ENCODE results near the gene TPD52L2.
"Not testable (repeated sequence)": the region's sequence is repeated elsewhere in the genome, so short reads cannot be mapped to it uniquely, and the experiment has no call there.

The TPD52L2 gene

DNA sequence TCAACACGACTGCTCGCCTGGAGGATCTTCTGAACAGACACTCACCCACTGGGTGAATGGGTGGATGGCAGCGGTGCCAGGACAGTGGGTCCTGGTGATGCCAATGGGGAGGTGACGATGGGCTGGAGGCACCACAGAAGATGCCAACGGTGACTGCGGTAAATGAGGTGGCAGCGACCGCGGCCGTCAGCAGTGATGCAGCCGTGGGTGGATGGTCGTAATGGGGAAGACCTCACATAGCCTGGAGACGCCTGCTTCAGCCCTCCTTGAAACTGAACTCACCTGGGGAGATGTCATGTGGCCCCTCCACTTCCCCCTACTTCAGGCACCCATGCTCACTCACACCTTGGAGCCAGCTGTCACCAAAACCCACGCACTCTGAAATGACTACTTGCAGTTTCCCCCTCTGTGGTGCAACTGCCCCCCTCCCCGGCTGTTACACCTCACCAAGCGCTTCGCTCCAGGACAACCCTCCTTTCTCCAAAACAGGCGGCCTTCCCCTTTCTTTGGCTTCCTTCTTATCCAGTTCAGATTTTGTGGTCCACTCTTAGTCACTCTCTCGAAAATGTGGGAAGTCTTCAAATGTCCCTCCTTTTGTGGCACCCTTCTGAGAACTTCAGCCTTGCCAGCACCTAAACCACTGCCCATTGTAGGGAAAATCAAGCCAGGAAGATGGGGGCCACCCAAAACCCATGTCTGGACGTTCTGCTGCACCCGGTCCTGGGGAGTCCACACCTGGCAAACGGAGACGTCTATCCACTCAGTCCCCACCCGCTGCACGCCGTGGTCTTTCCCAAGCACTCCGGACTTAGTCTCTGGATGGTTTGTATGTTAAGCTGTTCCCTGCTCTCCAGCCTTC lies 14.2 kb upstream of the TPD52L2 start:
- Histone ChIP-seq H2AK5ac (ENCODE audit: low read length) (no peak overlapping the region), H3K36me3 (ENCODE audit: control insufficient read depth, insufficient read depth, low read length) (no peaks in the 10 kb centered on the region), H2BK5ac (ENCODE audit: low read length) (no peak overlapping the region), H3K79me2 (ENCODE audit: control insufficient read depth, insufficient read depth, low read length) (no peaks in the 10 kb centered on the region), H2BK120ac (ENCODE audit: low read depth, low read length) (no peak overlapping the region), H3K4me2 (ENCODE audit: low read length) (no peak overlapping the region), H3K23ac (ENCODE audit: low read length) (no peak overlapping the region), H4K5ac (ENCODE audit: low read length) (no peak overlapping the region), H3K9ac (ENCODE audit: low read length) (no peak overlapping the region), H4K8ac (ENCODE audit: low read depth, low read length) (no peak overlapping the region), H3K4me3 (ENCODE audit: low read length) (no peak overlapping the region), H3K4me1 (ENCODE audit: control insufficient read depth, low read depth, low read length) (peaks cover 13% of the 10 kb centered on the region), H3K18ac (ENCODE audit: low read length) (no peak overlapping the region), H3K27ac (ENCODE audit: low read depth, low read length) (no peak overlapping the region), H3K27me3 (ENCODE audit: insufficient read depth, low read length, poor library complexity) (no peaks in the 10 kb centered on the region), H3K4ac (ENCODE audit: low read depth, low read length) (no peak overlapping the region), H3K79me1 (ENCODE audit: low read length) (no peaks in the 10 kb centered on the region), H3K56ac (ENCODE audit: low read length) (no peak overlapping the region), H2BK15ac (replicated peaks; ENCODE audit: low read depth) (no peak overlapping the region)
- DNase-seq: no peak
- WGBS (ENCODE audit: extremely low coverage, insufficient coverage, low lambda C conversion rate): no CpG with 5 or more reads among the region's 27 CpGs

- H3K27ac ChIP-seq (ENCODE audit: low read depth, low read length); H2BK120ac ChIP-seq (ENCODE audit: low read depth, low read length); H3K18ac ChIP-seq (ENCODE audit: low read length); H3K56ac ChIP-seq (ENCODE audit: low read length); H3K79me2 ChIP-seq (ENCODE audit: control insufficient read depth, insufficient read depth, low read length); H3K27me3 ChIP-seq (ENCODE audit: insufficient read depth, low read length, poor library complexity); H3K23ac ChIP-seq (ENCODE audit: low read length); H2BK15ac ChIP-seq (replicated peaks; ENCODE audit: low read depth); DNase-seq; H3K4me3 ChIP-seq (ENCODE audit: low read length); H3K36me3 ChIP-seq (ENCODE audit: control insufficient read depth, insufficient read depth, low read length); H3K4ac ChIP-seq (ENCODE audit: low read depth, low read length); H4K5ac ChIP-seq (ENCODE audit: low read length); H4K8ac ChIP-seq (ENCODE audit: low read depth, low read length); H2BK5ac ChIP-seq (ENCODE audit: low read length); H3K4me2 ChIP-seq (ENCODE audit: low read length); H3K9ac ChIP-seq (ENCODE audit: low read length); H2AK5ac ChIP-seq (ENCODE audit: low read length); H3K79me1 ChIP-seq (ENCODE audit: low read length): not testable (repeated sequence)
- peaks cover 13% of the 10 kb centered on the region for H3K4me1 ChIP-seq (ENCODE audit: control insufficient read depth, low read depth, low read length)
- no CpG with 5 or more reads among the region's 14 CpGs for WGBS (ENCODE audit: extremely low coverage, insufficient coverage, low lambda C conversion rate)
Measured at GRCh38 chr20:63851548-63851943, 13.5 kb upstream of the TPD52L2 start.

DNA sequence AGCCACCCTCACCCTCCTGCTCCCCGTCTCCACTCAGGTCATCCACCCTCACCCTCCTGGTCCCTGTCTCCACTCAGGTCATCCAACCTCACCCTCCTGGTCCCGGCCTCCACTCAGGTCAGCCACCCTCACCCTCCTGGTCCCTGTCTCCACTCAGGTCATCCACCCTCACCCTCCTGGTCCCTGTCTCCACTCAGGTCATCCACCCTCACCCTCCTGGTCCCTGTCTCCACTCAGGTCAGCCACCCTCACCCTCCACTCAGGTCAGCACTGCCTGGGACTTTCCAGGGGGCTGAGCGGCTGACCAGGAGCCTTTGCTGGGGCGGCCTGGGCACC lies 11.4 kb upstream of the TPD52L2 start:
- not testable (repeated sequence) for DNase-seq; H3K27ac ChIP-seq (ENCODE audit: low read depth, low read length); H3K27me3 ChIP-seq (ENCODE audit: insufficient read depth, low read length, poor library complexity); H3K79me2 ChIP-seq (ENCODE audit: control insufficient read depth, insufficient read depth, low read length); H3K4me3 ChIP-seq (ENCODE audit: low read length); H4K8ac ChIP-seq (ENCODE audit: low read depth, low read length); H3K4me2 ChIP-seq (ENCODE audit: low read length); H3K4me1 ChIP-seq (ENCODE audit: control insufficient read depth, low read depth, low read length); H3K79me1 ChIP-seq (ENCODE audit: low read length); H2BK15ac ChIP-seq (replicated peaks; ENCODE audit: low read depth); H3K23ac ChIP-seq (ENCODE audit: low read length); H2BK120ac ChIP-seq (ENCODE audit: low read depth, low read length); H3K36me3 ChIP-seq (ENCODE audit: control insufficient read depth, insufficient read depth, low read length); H4K5ac ChIP-seq (ENCODE audit: low read length)
- peak overlapping the region; percentile 85 for H2AK5ac ChIP-seq (ENCODE audit: low read length)
- WGBS (ENCODE audit: extremely low coverage, insufficient coverage, low lambda C conversion rate): no CpG with 5 or more reads among the region's 4 CpGs
- H2BK5ac ChIP-seq (ENCODE audit: low read length): peak overlapping the region; percentile 35
- peak overlapping the region; percentile 13 for H3K9ac ChIP-seq (ENCODE audit: low read length)
- peak overlapping the region; percentile 71 for H3K18ac ChIP-seq (ENCODE audit: low read length)
- H3K4ac ChIP-seq (ENCODE audit: low read depth, low read length): peak overlapping the region; percentile 66
- peak overlapping the region; percentile 89 for H3K56ac ChIP-seq (ENCODE audit: low read length)

GRCh38 chr20:63854069-63854765 lies 10.9 kb upstream of the TPD52L2 start:
- H3K4me1 ChIP-seq (ENCODE audit: control insufficient read depth, low read depth, low read length): peaks cover 5% of the 10 kb centered on the region
- no peak overlapping the region for H4K8ac ChIP-seq (ENCODE audit: low read depth, low read length)
- peak overlapping the region; percentile 15 for H2BK120ac ChIP-seq (ENCODE audit: low read depth, low read length)
- peak; percentile 37 for DNase-seq
- H2BK15ac ChIP-seq (replicated peaks; ENCODE audit: low read depth): no peak overlapping the region
- no peak overlapping the region for H4K5ac ChIP-seq (ENCODE audit: low read length)
- H2BK5ac ChIP-seq (ENCODE audit: low read length): peak overlapping the region; percentile 67
- peak overlapping the region; percentile 89 for H3K23ac ChIP-seq (ENCODE audit: low read length)
- no peak overlapping the region for H3K4me2 ChIP-seq (ENCODE audit: low read length)
- H3K9ac ChIP-seq (ENCODE audit: low read length): peak overlapping the region; percentile 74
- no peaks in the 10 kb centered on the region for H3K36me3 ChIP-seq (ENCODE audit: control insufficient read depth, insufficient read depth, low read length)
- H3K18ac ChIP-seq (ENCODE audit: low read length): peak overlapping the region; percentile 71
- peak overlapping the region; percentile 89 for H3K56ac ChIP-seq (ENCODE audit: low read length)
- peak overlapping the region; percentile 66 for H3K4ac ChIP-seq (ENCODE audit: low read depth, low read length)
- no peak overlapping the region for H3K4me3 ChIP-seq (ENCODE audit: low read length)
- H3K27ac ChIP-seq (ENCODE audit: low read depth, low read length): no peak overlapping the region
- H3K27me3 ChIP-seq (ENCODE audit: insufficient read depth, low read length, poor library complexity): no peaks in the 10 kb centered on the region
- no peaks in the 10 kb centered on the region for H3K79me2 ChIP-seq (ENCODE audit: control insufficient read depth, insufficient read depth, low read length)
- no peaks in the 10 kb centered on the region for H3K79me1 ChIP-seq (ENCODE audit: low read length)
- WGBS (ENCODE audit: extremely low coverage, insufficient coverage, low lambda C conversion rate): no CpG with 5 or more reads among the region's 17 CpGs
- H2AK5ac ChIP-seq (ENCODE audit: low read length): peak overlapping the region; percentile 94

DNA sequence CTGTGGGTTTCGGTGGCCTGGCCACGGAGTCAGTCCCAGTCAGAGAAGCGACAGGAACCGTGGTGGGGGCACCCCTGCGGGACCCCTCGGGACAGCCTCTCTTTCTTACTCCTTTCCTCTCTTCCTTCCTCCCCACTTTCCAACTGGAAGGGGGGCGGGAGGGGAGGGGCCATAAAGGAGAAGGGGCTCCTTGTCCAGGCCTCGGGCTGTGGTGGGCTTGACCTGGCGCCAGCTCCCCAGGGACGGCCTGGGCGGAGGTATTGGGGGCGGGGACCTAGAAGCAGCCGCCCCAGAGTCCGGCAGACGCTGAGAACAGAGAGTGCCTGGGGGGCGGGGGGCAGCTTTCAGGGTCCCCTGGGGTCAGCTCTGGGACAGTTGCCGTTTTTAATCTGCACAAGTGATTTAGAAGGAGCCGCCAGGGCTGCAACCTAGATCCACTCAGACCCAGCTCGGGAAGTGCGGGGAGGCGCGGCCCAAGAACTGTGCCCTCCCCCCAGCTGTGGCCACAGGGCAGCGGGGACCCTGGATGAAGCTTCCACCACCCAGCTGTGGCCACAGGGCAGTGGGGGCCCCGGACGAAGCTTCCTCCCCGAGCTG lies 10.2 kb upstream of the TPD52L2 start:
- no peak overlapping the region for H2BK15ac ChIP-seq (replicated peaks; ENCODE audit: low read depth)
- H3K4me1 ChIP-seq (ENCODE audit: control insufficient read depth, low read depth, low read length): peaks cover 5% of the 10 kb centered on the region
- H3K79me2 ChIP-seq (ENCODE audit: control insufficient read depth, insufficient read depth, low read length): no peaks in the 10 kb centered on the region
- H3K18ac ChIP-seq (ENCODE audit: low read length): peak overlapping the region; percentile 71
- peak overlapping the region; percentile 66 for H3K4ac ChIP-seq (ENCODE audit: low read depth, low read length)
- H3K27ac ChIP-seq (ENCODE audit: low read depth, low read length): no peak overlapping the region
- H2BK120ac ChIP-seq (ENCODE audit: low read depth, low read length): peak overlapping the region; percentile 15
- no peaks in the 10 kb centered on the region for H3K36me3 ChIP-seq (ENCODE audit: control insufficient read depth, insufficient read depth, low read length)
- H4K8ac ChIP-seq (ENCODE audit: low read depth, low read length): no peak overlapping the region
- peak overlapping the region; percentile 26 for H3K4me2 ChIP-seq (ENCODE audit: low read length)
- WGBS (ENCODE audit: extremely low coverage, insufficient coverage, low lambda C conversion rate): no CpG with 5 or more reads among the region's 26 CpGs
- H3K23ac ChIP-seq (ENCODE audit: low read length): no peak overlapping the region
- no peak overlapping the region for H3K4me3 ChIP-seq (ENCODE audit: low read length)
- H4K5ac ChIP-seq (ENCODE audit: low read length): no peak overlapping the region
- H3K79me1 ChIP-seq (ENCODE audit: low read length): no peaks in the 10 kb centered on the region
- H2BK5ac ChIP-seq (ENCODE audit: low read length): peak overlapping the region; percentile 67
- H3K56ac ChIP-seq (ENCODE audit: low read length): peak overlapping the region; percentile 89
- peak overlapping the region; percentile 94 for H2AK5ac ChIP-seq (ENCODE audit: low read length)
- no peaks in the 10 kb centered on the region for H3K27me3 ChIP-seq (ENCODE audit: insufficient read depth, low read length, poor library complexity)
- peak; percentile 44 for DNase-seq
- H3K9ac ChIP-seq (ENCODE audit: low read length): peak overlapping the region; percentile 74

Measured in mesendoderm (in vitro differentiated cells).